Right renal pelvis (tissue), 4 donors: ENCODE measurements around the gene JAG2. TPM values are rescaled to one million over a fixed set of nuclear protein-coding genes. Genes with fewer than 3 reads are reported as not detected.

Source experiments
- DNase-seq, 4 donors: peaks; one replicate each; pipeline ENCODE4 v3.0.0-alpha.2; 2013; ENCODE audit warnings: low read depth in 4 of 4, low spot score in 3 of 4, missing footprints in 1 of 4
- polyA plus RNA-seq, 4 donors: library from polyadenylated mRNA; unstranded; fragments of 120-200 nt; gene quantifications; one replicate each; pipeline ENCODE4 v1.2.1, GENCODE V29; 2013; ENCODE audit not compliant: insufficient read length in 4 of 4

The JAG2 gene
- polyA plus RNA-seq, 4 donors = 7.3 to 11.7 (median 9.5) TPM

DNA sequence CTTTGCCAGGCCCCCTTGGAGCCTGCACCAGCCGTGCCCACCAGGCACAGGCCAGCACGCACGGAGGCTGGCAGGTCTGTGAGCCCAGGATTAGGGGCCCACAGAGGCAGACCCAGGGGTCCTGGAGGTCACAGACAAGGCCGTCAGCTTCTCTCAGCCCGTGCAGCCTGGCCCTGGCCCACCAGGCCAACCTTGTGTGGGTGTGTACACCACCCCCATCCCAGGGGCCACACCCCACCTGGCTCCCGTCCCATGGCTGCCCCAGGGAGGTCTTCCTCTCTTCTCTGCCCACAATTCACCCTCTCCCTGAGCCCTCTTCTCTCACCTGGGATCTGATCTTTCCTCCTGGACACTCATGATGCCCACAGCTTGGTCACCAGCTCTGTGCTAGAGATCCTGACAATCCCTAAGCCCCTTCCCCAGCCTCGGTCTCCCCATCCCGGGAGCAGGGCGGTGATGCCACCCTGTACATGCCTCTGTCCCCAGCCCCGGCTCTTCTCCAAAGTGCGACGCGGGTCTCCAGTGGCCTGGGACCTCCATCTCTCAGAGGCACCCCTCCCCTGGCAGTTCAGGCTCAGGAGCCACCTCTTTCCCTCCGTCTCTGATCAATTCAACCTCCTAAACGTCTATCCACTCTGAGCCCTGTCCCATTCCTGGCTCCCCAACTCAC lies 72.2 kb downstream of the JAG2 start:
- DNase-seq = no peak

DNA sequence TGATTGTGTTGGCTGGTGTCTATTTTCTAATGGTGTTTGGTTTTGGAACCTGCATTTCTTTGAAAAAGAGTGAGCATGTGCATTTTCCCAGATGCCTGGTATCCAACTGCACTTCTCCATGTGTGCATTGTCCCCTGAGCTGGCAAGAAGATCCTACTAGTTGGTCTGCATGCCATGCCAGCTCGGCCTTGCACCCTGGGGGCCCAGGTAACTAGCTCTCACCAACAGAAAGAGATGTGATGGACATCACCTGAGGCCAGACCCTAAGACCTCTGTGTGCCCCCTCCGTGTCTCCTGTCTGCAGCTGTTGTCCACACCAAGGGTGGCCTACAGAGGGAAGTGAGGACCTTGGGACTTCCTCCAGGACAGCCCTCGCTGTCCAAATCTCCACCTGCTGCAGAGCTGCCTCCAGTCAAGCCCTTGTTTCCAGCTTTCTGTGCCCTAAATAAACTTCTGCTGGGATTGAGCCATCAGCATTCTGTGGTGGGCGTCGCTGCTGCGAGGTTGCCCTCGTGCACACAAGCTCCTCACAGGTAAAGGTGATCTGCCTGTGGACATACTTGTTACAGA lies 73.3 kb downstream of the JAG2 start:
- DNase-seq = no peak

DNA sequence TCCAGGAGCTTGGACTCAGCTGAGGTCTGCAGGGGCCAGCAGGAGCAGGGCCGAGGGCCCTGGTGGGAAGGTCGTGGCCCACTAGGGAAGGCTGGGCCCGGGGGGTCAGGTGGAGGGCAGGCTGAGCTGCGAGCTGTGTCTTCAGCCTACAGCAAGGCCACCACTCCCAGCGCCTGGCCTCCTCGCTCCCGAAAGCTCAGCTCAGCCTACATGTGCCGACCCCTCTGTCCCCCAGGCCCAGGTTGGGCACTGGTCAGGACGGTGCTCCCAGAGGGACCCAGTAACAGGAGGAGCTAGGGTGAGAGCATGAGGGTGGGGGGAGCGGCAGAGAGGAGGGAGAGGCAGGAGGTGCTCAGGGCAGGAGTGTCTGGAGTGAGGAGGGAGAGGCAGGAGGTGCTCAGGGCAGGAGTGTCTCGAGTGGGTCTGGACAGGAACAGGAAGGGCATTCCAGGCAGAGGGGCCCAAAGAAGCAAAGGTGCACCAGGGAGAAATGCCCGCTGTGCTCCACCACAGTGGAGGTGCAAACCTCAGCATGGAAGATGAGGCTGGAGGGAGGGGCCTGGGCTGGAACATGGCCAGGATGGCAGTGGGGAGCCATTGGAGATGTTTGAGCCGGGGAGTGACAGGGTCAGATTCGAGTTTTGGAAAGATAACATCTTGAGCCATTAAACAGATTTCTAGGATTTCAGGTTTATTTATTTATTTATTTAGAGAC lies 74.2 kb downstream of the JAG2 start:
- no peak for DNase-seq

DNA sequence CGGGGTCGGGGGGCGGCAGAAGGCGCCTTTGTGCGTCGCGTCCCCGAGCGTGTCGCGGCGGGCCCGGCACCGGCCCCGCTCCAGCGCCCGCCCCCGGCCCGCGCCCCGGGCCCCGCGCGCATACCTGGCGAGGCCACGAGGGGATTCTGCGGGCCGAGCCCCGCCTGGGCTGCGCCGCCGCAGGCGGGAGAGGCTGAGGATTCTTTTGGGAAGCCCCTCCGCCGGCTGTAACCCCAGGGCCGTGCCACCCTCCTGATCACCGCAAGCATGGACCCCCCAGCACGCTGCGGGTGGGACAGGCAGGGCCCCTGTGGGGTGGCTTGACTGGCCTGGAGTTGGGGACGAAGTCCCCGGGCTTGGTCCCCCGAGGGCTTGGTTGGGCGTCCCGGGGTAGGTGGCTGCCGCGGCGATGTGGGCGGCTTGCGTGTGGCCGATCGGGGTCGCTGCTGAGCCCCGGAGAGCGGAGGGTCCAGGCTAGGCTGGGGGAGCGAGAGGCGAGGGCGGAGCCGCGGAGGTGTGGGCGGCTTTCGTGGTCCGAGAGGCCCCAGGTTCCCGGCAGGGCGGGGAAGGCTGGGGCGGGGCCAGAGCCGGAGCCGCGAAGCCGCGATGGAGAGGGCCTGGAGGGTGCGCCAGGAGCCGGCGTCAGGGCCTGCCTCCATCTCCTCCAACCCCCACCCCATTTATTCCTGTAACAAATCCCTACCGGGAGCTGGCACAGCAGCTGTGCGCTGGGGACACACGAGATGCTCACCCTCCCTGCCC lies 75.0 kb downstream of the JAG2 start:
- DNase-seq = peak in 2 of 4 donors; percentile 67 to 68

DNA sequence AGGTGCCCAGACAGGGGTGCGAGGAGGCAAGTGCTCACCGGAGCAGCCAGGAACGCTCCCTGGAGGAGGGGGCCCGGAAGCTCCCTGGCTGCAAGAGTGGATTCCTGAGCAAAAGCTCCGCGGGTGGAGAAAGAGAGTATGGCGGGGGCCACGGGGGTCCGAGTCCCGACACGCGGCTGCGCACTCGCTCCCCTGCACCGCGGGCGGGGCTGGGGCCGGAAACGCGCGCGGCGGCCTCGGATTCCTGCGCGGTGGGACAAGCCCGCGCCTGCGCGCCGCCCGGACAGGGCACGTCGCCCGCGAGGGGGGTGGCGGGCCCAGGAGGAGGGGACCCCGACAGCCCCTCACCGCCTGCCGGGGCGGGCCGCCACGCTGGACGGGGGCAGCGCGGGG lies 75.5 kb downstream of the JAG2 start:
- no peak for DNase-seq

DNA sequence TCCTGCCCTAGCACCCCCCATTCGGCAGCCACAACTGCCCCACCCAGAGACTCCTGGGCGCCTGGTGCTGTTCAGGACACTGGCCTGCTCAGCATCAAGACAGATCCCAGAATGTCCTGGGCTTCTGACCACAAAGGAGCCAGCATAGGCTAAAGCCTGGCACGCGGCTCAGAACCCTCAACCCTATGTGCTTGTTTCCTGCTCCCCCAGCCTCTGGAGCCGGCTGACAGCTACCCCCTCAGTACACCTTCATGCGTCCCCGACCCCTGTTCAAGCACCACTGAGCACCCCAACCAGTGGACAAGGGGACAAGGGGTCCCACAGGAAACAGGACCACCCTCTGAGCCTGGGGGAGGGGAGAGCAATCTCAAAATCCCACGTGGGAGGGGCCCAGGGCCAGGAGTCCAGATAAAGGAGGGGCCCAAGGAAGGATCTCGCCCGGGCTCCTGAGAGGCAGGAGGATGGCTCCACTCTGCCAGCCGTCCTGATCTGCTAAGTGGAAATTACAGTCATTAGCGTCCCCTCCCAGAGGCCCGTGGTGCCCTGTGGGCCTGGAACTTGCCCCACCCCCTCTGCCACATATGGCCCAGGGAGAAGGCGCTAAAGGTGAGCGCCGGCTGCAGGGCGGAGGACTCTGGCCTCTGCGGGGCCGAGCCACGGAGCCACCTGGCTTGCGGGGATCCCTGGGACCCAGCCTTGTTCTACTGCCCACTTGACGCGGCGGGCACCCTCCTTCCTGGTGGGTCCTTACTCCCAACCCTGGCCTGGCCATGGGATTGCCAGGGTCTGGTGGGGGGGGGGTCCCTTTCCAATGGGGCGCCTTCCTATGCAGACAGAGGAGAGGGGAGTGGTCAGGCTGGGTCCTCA lies 76.2 kb downstream of the JAG2 start:
- DNase-seq = no peak

DNA sequence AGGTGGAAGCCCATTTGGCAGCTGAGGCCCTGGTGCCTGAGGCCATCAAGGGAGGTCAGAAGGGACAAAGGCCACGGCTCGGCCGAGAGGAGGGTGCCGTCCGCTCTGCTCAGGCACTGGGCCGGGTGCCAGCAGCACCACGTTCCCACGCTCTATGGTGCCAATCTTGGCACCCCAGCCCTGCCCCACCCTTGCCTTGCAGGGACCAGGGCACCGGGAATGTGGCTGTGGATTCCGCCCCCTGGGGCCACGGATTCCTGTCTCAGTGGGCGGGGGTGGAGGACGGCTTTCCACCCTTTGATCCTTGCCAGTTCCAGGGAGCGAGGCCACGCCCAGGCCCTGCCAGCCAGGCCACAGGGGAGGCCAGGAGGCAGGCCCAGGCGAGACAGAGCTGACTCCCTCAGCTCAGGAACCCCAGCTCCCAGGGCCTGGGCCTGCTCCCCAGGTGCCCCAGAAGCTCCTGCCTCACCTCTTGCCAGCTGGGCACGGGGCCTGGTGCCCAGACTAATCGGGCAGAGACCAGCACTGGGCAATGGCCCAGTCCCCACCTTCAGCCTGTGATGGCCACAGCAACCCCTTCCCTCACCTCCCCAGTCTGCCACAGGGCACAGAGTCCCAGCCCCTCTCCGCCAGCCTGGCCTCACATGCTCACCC lies 76.9 kb downstream of the JAG2 start:
- no peak for DNase-seq

DNA sequence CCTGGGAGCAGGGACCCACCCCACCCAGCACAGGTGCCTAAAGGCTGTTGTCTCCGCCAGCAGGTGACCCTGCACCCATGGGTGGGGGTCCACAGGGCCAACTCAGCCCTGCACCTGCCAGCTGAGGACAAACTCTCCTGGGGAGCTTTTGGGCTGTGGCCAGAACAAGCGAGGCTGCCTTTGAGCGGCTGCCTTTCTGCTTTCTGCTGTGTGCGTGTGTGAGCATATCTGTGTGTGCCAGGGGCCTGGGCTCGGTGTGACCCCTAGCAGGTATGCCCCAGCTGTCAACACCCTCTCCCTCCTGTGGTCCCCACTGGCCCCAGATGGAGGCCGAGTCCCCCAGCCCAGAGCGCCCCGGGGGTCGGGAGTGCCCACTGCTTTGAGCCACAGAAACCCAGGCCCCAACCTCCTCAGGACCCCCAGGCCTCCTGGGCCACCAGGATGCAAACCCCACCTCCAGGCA lies 77.5 kb downstream of the JAG2 start:
- DNase-seq = no peak

Other genes starting within 250 kb of the JAG2 start
- 1 to 10 TPM; 1.7 to 4.3 (median 3.6) TPM for gene PLD4, start 243.9 kb downstream of the JAG2 start, polyA plus RNA-seq
- 1 to 10 TPM; 1.3 to 2.1 (median 1.8) TPM for gene AHNAK2, start 190.4 kb downstream of the JAG2 start, polyA plus RNA-seq
- gene CLBA1, start 183.0 kb downstream of the JAG2 start, polyA plus RNA-seq = 10 to 100 TPM; 22.6 to 30.7 (median 25.1) TPM
- gene CDCA4, start 147.7 kb downstream of the JAG2 start, polyA plus RNA-seq = 10 to 100 TPM; 18.3 to 22.4 (median 21.1) TPM
- gene GPR132, start 103.3 kb downstream of the JAG2 start, polyA plus RNA-seq = under 1 TPM; 0.39 to 0.70 (median 0.49) TPM
- 10 to 100 TPM; 25.9 to 35.2 (median 27.0) TPM for gene NUDT14, start 12.5 kb upstream of the JAG2 start, polyA plus RNA-seq
- 10 to 100 TPM; 32.2 to 42.4 (median 37.6) TPM for gene BTBD6, start 79.8 kb upstream of the JAG2 start, polyA plus RNA-seq
- gene BRF1, start 132.2 kb upstream of the JAG2 start, polyA plus RNA-seq = 10 to 100 TPM; 27.1 to 34.1 (median 28.7) TPM
- 10 to 100 TPM; 59.3 to 72.4 (median 62.6) TPM for gene PACS2, start 146.0 kb upstream of the JAG2 start, polyA plus RNA-seq
- 1 to 10 TPM; 1.0 to 2.4 (median 1.9) TPM for gene TEX22, start 229.8 kb upstream of the JAG2 start, polyA plus RNA-seq